IPS-18a (cell line): Measurements from ENCODE around the gene TJP1.
"Not testable (repeated sequence)": the region's sequence is repeated elsewhere in the genome, so short reads cannot be mapped to it uniquely, and the experiment has no call there.

Experiments
- H3K27ac ChIP-seq: one replicate; pipeline ENCODE4 v1.5.1; 2013; ENCODE audit warnings: low read length
- H3K27me3 ChIP-seq: one replicate; pipeline ENCODE4 v1.6.1; 2013; ENCODE audit warnings: mild to moderate bottlenecking, low read length; ENCODE audit not compliant: control insufficient read depth, insufficient read depth
- H3K36me3 ChIP-seq: one replicate; pipeline ENCODE4 v1.6.1; 2013; ENCODE audit warnings: low read depth, low read length; ENCODE audit not compliant: control insufficient read depth
- H3K4me1 ChIP-seq: one replicate; pipeline ENCODE4 v1.6.1; 2013; ENCODE audit warnings: low read depth, low read length; ENCODE audit not compliant: control insufficient read depth
- H3K4me3 ChIP-seq: one replicate; pipeline ENCODE4 v1.5.1; 2013; ENCODE audit warnings: low read length
- H3K9ac ChIP-seq: one replicate; pipeline ENCODE4 v1.6.1; 2013; ENCODE audit warnings: mild to moderate bottlenecking, low read length, moderate library complexity
- H3K9me3 ChIP-seq: one replicate; pipeline ENCODE4 v1.6.1; 2013; ENCODE audit warnings: low read depth, low read length; ENCODE audit not compliant: control insufficient read depth

Gene TJP1

DNA sequence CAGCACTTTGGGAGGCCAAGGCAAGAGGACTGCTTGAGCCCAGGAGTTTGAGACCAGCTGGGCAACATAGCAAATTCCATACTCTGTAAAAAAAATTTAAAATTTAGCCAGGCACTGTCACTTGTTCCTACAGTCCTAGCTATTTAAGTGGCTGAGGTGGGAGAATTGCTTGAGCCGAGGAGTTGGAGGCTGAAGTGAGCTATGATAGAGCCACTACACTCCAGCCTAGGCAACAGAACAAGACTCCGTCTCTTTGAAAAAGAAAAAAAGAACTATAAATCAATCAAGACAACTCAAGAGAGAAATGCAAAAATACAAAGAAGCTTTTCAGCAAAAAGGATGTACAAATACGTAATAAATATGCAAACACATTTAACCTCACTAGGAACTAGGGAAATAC, 78.8 kb downstream of the TJP1 start:
- H3K9ac ChIP-seq: no peak overlapping the region
- H3K4me1 ChIP-seq: no peaks in the 10 kb centered on the region
- no peaks in the 10 kb centered on the region for H3K27me3 ChIP-seq
- no peaks in the 10 kb centered on the region for H3K9me3 ChIP-seq
- H3K36me3 ChIP-seq: peaks cover 29% of the 10 kb centered on the region
- H3K27ac ChIP-seq: no peak overlapping the region
- H3K4me3 ChIP-seq: no peak overlapping the region

DNA sequence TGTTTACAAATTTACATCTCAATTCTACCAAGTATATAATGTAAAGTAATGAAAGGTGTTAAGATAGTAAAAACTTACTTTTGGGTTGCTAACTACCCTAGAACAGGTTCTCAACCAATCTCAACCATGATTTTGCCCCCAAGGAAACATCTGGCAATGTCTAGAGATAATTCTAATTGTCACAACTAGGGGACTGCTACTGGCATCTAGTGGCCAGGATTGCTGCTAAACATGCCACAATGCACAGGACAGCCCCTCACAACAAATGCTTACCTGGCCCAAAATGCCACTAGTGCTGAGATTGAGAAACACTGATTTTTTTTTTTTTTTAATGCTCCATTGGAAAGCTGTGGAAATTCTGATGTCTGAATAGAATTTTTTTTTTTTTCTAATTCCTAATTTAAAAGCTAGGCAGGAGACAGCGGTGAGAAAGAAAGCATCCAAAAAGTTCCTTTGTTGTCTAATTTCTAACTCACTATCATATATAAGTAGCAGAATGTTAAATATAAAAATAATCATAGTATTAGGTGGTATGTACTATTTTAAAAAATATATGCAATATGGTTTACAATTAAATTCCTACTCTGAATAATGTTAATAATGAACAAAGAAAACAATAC, 81.5 kb downstream of the TJP1 start:
- Histone ChIP-seq H3K9me3 (no peaks in the 10 kb centered on the region), H3K27me3 (no peaks in the 10 kb centered on the region), H3K4me3 (no peak overlapping the region), H3K4me1 (no peaks in the 10 kb centered on the region), H3K36me3 (peaks cover 52% of the 10 kb centered on the region), H3K27ac (no peak overlapping the region), H3K9ac (no peak overlapping the region)

DNA sequence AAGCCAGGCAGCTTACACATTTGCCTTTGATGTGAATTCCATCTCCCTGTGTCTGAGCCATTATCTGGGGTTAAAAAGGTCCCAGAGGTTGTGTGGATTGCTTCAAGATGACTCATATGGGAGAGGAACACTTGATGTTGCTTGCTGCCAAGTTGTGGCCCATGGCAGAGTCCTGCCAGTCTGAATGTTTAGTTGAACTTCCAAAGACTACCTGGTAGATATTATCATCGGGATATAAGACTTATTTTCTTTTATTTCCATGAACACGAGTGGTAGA, 85.6 kb downstream of the TJP1 start:
- H3K9ac ChIP-seq: no peak overlapping the region
- no peak overlapping the region for H3K4me3 ChIP-seq
- peaks cover 82% of the 10 kb centered on the region for H3K36me3 ChIP-seq
- H3K27ac ChIP-seq: no peak overlapping the region
- H3K27me3 ChIP-seq: no peaks in the 10 kb centered on the region
- H3K4me1 ChIP-seq: no peaks in the 10 kb centered on the region
- H3K9me3 ChIP-seq: no peaks in the 10 kb centered on the region

DNA sequence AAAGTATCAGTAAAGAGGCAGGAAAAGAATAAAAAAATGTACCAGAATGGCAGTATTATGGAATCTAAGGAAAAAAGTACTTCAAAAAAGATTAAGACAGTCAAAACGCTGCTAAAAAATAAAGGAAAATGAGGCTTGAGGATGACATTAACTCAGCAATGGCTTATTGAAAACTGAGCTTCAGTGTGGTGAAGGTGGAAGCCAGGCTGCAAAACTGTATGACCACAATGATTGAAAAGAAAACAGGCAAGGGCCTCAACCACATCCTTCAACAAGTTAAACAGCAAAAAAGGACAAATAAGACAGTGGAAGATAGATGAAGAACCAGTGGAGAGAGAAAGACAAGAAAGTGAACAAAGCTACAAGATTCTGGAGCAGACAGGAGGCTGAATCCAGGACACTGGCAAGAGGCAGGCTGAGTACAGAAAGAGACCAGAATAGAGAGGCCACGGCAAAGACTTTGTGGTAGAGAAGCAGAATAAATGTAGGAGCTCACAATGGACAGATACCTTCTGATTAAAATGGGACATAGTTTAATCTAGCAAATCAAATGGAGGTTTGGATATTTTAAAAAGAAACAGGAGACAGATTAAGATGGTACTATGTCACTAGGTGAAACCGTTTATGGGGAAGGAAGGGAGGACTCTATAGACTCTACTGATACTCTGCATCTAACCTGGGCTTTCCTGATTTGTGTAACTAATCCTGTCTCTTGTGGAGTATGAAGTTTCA, 86.1 kb downstream of the TJP1 start:
- no peak overlapping the region for H3K4me3 ChIP-seq
- H3K27ac ChIP-seq: no peak overlapping the region
- no peaks in the 10 kb centered on the region for H3K9me3 ChIP-seq
- no peaks in the 10 kb centered on the region for H3K4me1 ChIP-seq
- H3K9ac ChIP-seq: no peak overlapping the region
- H3K36me3 ChIP-seq: peaks cover 79% of the 10 kb centered on the region
- H3K27me3 ChIP-seq: no peaks in the 10 kb centered on the region

DNA sequence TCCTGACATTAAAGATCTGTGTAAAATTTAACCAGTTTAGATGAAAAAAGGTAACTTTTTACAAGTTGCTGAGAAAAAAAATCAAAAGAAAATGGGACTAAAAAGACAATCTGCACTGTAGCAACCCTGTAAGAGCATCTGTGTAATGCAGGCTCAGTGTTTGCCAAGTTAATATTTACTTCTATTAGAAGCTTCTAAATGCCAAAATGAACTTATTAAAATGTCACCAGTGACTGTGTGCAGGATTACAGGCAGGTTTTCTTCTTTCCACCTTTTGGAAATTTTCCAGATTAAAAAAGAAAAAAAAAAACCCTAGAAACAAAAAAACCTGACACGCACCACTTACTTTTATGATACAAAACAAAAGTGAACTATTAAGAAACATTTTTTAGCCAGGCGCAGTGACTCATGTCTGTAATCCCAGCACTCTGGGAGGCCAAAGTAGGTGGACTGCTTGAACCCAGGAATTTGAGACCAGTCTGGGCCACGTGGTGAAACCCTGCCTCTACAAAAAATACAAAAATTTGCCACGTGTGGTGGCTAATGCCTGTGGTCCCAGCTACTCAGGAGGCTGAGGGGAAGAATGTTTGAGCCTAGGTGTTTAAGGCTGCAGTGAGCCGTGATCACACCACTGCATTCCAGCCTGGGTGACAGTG, 87.2 kb downstream of the TJP1 start:
- H3K27ac ChIP-seq: no peak overlapping the region
- no peaks in the 10 kb centered on the region for H3K4me1 ChIP-seq
- no peaks in the 10 kb centered on the region for H3K9me3 ChIP-seq
- no peaks in the 10 kb centered on the region for H3K27me3 ChIP-seq
- no peak overlapping the region for H3K4me3 ChIP-seq
- H3K36me3 ChIP-seq: peaks cover 74% of the 10 kb centered on the region
- no peak overlapping the region for H3K9ac ChIP-seq

DNA sequence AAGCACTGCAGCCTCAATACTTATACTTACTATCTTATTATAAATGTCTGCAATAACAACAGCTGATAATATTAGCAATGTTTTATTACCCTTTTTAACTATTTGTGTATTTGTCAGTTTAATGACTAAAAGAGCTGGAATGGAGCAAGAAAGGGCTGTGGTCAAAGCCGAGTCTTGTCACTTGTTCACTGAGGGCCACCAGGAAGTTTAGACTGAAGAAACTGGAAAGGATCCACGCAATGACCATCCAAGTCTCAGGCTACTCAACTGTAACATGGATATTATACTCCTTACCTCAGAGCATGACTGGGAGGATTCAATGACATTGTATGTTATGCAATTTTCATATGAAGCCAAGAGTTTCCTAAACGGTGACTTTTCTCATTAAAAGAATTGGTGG, 90.4 kb downstream of the TJP1 start:
- H3K27me3 ChIP-seq: no peaks in the 10 kb centered on the region
- H3K36me3 ChIP-seq: peaks cover 74% of the 10 kb centered on the region
- H3K27ac ChIP-seq: no peak overlapping the region
- no peak overlapping the region for H3K9ac ChIP-seq
- no peaks in the 10 kb centered on the region for H3K9me3 ChIP-seq
- no peaks in the 10 kb centered on the region for H3K4me1 ChIP-seq
- no peak overlapping the region for H3K4me3 ChIP-seq

DNA sequence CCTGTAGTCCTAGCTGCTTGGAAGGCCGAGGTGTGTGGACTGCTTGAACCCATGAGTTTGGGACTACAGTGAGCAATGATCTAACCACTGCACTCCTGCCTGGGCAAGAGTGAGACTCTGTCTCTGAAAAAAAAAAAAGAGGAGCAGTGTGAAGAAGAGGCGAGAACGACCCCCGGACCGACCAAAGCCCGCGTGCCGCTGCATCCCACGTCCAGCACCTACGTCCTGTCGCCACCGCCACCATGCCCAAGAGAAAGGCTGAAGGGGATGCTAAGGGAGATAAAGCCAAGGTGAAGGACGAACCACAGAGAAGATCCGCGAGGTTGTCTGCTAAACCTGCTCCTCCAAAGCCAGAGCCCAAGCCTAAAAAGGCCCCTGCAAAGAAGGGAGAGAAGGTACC, 91.8 kb downstream of the TJP1 start:
- H3K9me3 ChIP-seq, H3K9ac ChIP-seq, H3K4me3 ChIP-seq, H3K4me1 ChIP-seq, H3K27ac ChIP-seq, H3K27me3 ChIP-seq: not testable (repeated sequence)
- H3K36me3 ChIP-seq: peaks cover 74% of the 10 kb centered on the region

DNA sequence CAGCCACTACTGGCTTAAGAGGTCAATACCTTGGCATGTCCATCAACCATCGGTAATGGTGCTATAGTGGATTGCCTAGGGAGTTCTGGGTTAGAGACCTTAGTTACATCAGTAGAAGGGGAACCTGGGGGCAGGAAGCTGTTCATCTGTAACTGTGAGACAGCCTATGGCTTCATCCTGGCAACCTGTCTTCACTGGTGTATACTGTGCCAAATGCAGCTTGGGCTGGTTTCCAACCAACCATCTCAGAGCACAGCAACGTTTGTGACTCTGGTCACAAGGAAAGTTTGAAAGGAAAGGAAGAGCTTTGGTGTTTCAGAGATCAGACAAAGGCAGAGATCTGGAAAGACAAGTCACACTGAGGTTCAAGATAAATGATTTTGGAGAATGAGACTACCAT, 93.8 kb downstream of the TJP1 start:
- Histone ChIP-seq H3K4me3 (no peak overlapping the region), H3K36me3 (peaks cover 78% of the 10 kb centered on the region)

DNA sequence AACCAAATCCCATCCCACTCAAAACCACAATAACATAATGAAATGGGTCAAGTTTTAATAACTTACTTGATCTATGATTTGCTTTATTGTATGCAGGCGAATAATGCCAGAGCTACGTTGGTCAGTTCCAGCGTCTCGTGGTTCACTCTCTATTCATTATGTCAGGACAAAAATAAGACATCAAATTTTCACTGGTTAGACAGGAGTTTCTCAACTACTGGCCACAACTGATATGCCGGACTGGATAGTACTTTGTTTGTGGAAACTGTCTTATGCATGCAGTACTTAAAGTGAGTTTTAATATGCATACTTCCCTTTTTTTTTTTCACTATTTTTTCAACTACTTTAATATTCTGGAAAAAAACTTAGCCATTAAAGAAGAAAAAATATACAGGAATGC, 94.4 kb downstream of the TJP1 start:
- Histone ChIP-seq H3K4me3 (no peak overlapping the region), H3K9me3 (peaks cover 4% of the 10 kb centered on the region), H3K27me3 (no peaks in the 10 kb centered on the region), H3K9ac (no peak overlapping the region), H3K36me3 (peaks cover 78% of the 10 kb centered on the region), H3K4me1 (no peaks in the 10 kb centered on the region), H3K27ac (no peak overlapping the region)

More for the DNA sequence above, 93.8 kb downstream of the TJP1 start:
- Histone ChIP-seq H3K27me3 (no peaks in the 10 kb centered on the region), H3K9ac (no peak overlapping the region), H3K4me1 (no peaks in the 10 kb centered on the region), H3K27ac (no peak overlapping the region), H3K9me3 (no peaks in the 10 kb centered on the region)

DNA sequence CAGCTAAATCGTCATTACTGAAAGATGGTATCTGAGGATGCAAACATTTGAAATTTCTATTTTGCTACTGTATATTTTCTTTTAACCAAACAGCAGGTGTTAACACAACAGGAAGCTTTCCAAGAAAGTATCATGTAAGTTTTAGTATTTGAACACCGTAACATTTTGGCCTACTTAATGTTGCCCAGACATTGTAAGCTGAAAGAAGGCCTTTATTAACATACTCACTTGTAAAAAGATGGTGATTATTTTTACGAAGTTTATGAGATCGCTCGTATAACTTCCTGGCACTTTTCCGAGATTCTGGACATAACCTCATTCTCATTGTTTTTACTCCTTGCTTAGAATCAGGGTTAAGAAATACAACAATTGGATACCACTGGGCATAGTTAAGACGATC, 95.7 kb downstream of the TJP1 start:
- Histone ChIP-seq H3K27ac (no peak overlapping the region), H3K27me3 (no peaks in the 10 kb centered on the region), H3K36me3 (peaks cover 77% of the 10 kb centered on the region), H3K4me1 (no peaks in the 10 kb centered on the region), H3K9ac (no peak overlapping the region), H3K4me3 (no peak overlapping the region), H3K9me3 (peaks cover 9% of the 10 kb centered on the region)

DNA sequence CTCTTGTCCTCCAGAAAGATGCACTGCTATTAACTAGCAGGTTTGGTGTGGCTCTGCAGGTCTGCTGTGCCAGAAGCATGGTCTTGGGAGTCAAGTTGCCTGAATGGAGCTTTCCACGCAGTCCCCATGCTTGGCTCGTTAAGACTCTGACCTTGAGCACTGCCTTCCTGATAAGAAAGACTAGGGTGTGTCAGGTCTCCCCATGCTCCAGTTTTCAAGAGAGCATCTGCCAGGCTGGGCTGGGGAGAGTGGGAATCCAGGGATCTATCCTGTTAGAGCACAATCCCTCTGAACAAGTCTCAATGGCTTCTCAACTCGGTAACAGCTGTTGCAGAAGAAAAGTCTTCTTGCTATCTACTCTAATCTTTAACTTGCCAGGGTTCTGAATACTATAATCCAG, 98.2 kb downstream of the TJP1 start:
- Histone ChIP-seq H3K4me3 (no peak overlapping the region), H3K27ac (no peak overlapping the region), H3K36me3 (peaks cover 93% of the 10 kb centered on the region), H3K9ac (no peak overlapping the region), H3K27me3 (no peaks in the 10 kb centered on the region), H3K4me1 (no peaks in the 10 kb centered on the region), H3K9me3 (peaks cover 9% of the 10 kb centered on the region)

DNA sequence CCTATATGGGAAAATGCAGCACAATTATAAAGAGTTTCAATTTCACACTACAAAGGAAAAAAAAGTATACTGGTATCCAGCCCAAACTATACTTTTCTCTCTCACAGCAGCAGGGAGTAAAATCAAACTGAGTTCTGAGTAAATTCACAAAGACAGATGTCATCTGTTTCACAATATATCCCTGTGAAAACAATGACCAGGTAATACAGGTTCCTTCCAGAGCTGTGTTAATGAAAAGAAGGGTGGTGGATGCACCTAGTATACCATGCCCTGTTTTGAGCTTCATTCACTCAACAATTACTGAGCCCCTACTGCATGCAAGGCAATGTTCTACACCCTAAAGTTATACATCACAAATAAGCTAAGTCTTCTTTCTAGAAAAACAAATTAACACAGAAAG, 108.5 kb downstream of the TJP1 start:
- Histone ChIP-seq H3K9ac (no peak overlapping the region), H3K27me3 (no peaks in the 10 kb centered on the region), H3K9me3 (no peaks in the 10 kb centered on the region), H3K4me3 (no peak overlapping the region), H3K27ac (no peak overlapping the region), H3K4me1 (no peaks in the 10 kb centered on the region), H3K36me3 (peaks cover 82% of the 10 kb centered on the region)
